H1 (cell line): ENCODE data around the gene TGIF1.
"Not testable (repeated sequence)": the region's sequence is repeated elsewhere in the genome, so short reads cannot be mapped to it uniquely, and the experiment has no call there.

ENCODE experiments used
- CEBPB ChIP-seq: IDR thresholded peaks from 2 replicates; pipeline ENCODE4 v1.6.1; 2012; ENCODE audit warnings: low read depth, low read length
- CHD1 ChIP-seq: IDR thresholded peaks from 2 replicates; pipeline ENCODE4 v1.6.1; 2012; ENCODE audit warnings: low read depth, low read length, improper control_type of control experiment
- CHD2 ChIP-seq: IDR thresholded peaks from 2 replicates; pipeline ENCODE4 v1.6.1; 2012; ENCODE audit warnings: low read length, improper control_type of control experiment
- CREB1 ChIP-seq: IDR thresholded peaks from 2 replicates; pipeline ENCODE4 v1.6.1; 2012; ENCODE audit warnings: inconsistent platforms
- EP300 ChIP-seq, 2 experiments: IDR thresholded peaks; 1 replicate in 1 of 2; 2 replicates in 1 of 2; pipeline ENCODE4 v1.6.1; 2011 to 2012; ENCODE audit warnings: low read depth in 2 of 2, low read length in 2 of 2, mild to moderate bottlenecking in 2 of 2, borderline replicate concordance in 1 of 2, inconsistent platforms in 1 of 2, moderate library complexity in 1 of 2
- EZH2 ChIP-seq: fragments of 200-600 bp; sonication (generic); IDR thresholded peaks from 2 replicates; pipeline ENCODE4 v1.7.1; 2012; ENCODE audit warnings: low read depth, mild to moderate bottlenecking, moderate library complexity, low read length, inconsistent platforms; ENCODE audit not compliant: severe bottlenecking
- FOSL1 ChIP-seq: IDR thresholded peaks from 2 replicates; pipeline ENCODE4 v1.6.1; 2011; ENCODE audit warnings: mild to moderate bottlenecking, low read depth, low read length, moderate library complexity; ENCODE audit not compliant: insufficient read depth
- HDAC6 ChIP-seq: IDR thresholded peaks from one replicate; pipeline ENCODE4 v1.7.1; 2012; ENCODE audit warnings: low read depth, mild to moderate bottlenecking, inconsistent platforms, low read length, moderate library complexity
- RFX5 ChIP-seq: IDR thresholded peaks from 2 replicates; pipeline ENCODE4 v1.6.1; 2011; ENCODE audit warnings: low read depth, low read length, improper control_type of control experiment, borderline replicate concordance
- SP4 ChIP-seq: IDR thresholded peaks from 2 replicates; pipeline ENCODE4 v1.6.1; 2012; ENCODE audit warnings: low read length, inconsistent platforms
- TF ChIP-seq, protein P1 (sequence below), 3 experiments: IDR thresholded peaks; 1 replicate in 2 of 3; 2 replicates in 1 of 3; pipeline versions ENCODE4 v1.5.1 to v1.6.1; 2011; ENCODE audit warnings: low read length in 3 of 3, mild to moderate bottlenecking in 3 of 3, inconsistent platforms in 2 of 3, low read depth in 1 of 3, moderate library complexity in 1 of 3; ENCODE audit not compliant: insufficient read depth in 1 of 3; ENCODE audit errors: control extremely low read depth in 1 of 3

DNA sequence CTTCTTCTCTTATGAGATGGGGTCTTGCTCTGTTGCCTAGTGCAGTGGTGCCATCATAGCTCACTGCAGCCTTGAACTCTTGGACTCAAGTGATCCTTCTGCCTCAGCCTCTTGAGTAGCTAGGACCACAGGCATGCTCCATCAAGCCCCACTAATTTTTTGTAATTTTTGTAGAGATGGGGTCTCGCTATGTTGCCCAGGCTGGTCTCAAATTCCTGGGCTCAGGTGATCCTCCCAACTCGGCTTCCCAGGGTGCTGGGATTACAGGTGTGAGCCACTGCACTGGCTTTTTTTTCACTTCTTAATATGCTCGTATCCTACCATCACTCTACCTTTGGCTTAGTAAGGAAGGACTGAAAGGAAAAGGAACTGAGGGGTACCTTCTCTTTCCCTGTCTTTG lies 22.1 kb downstream of the TGIF1 start:
- not testable (repeated sequence) for TF ChIP-seq SP4; EZH2; FOSL1; CHD2; CHD1; CREB1; EP300 (IDR thresholded peaks at IDR 0.05; ENCODE audit: borderline replicate concordance in 1 of 2, low read depth in 2 of 2, low read length in 2 of 2); CEBPB; HDAC6; RFX5
- TF ChIP-seq, protein P1, sequence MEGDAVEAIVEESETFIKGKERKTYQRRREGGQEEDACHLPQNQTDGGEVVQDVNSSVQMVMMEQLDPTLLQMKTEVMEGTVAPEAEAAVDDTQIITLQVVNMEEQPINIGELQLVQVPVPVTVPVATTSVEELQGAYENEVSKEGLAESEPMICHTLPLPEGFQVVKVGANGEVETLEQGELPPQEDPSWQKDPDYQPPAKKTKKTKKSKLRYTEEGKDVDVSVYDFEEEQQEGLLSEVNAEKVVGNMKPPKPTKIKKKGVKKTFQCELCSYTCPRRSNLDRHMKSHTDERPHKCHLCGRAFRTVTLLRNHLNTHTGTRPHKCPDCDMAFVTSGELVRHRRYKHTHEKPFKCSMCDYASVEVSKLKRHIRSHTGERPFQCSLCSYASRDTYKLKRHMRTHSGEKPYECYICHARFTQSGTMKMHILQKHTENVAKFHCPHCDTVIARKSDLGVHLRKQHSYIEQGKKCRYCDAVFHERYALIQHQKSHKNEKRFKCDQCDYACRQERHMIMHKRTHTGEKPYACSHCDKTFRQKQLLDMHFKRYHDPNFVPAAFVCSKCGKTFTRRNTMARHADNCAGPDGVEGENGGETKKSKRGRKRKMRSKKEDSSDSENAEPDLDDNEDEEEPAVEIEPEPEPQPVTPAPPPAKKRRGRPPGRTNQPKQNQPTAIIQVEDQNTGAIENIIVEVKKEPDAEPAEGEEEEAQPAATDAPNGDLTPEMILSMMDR (IDR thresholded peaks at IDR 0.05; ENCODE audit: control extremely low read depth in 1 of 3, insufficient read depth in 1 of 3, low read depth in 1 of 3, low read length in 3 of 3): not testable (repeated sequence)
